Trophoblast cell (in vitro differentiated cells and primary cell): Measurements from ENCODE around the gene KLHDC7A.
"Not testable (repeated sequence)": the region's sequence is repeated elsewhere in the genome, so short reads cannot be mapped to it uniquely, and the experiment has no call there.

Experiments
- DNase-seq, 2 donors: peaks; one replicate each; pipeline ENCODE4 v3.0.0-alpha.2; 2016
- H2AFZ ChIP-seq: 2 replicates; pipeline ENCODE4 v1.6.1; 2013; ENCODE audit warnings: low read length, moderate library complexity, mild to moderate bottlenecking; ENCODE audit not compliant: insufficient read depth, poor library complexity
- H2AK5ac ChIP-seq: 2 replicates; pipeline ENCODE4 v1.6.1; 2013; ENCODE audit warnings: mild to moderate bottlenecking, low read length
- H2BK120ac ChIP-seq: 2 replicates; pipeline ENCODE4 v1.6.1; 2013; ENCODE audit warnings: low read length, mild to moderate bottlenecking, moderate library complexity; ENCODE audit not compliant: insufficient read depth, poor library complexity
- H2BK12ac ChIP-seq: 2 replicates; pipeline ENCODE4 v1.6.1; 2013; ENCODE audit warnings: mild to moderate bottlenecking, low read length, moderate library complexity
- H2BK5ac ChIP-seq: 2 replicates; pipeline ENCODE4 v1.6.1; 2013; ENCODE audit warnings: low read length, low read depth, moderate library complexity, mild to moderate bottlenecking; ENCODE audit not compliant: poor library complexity
- H3K14ac ChIP-seq: 2 replicates; pipeline ENCODE4 v1.6.1; 2013; ENCODE audit warnings: mild to moderate bottlenecking, low read length
- H3K18ac ChIP-seq: 2 replicates; pipeline ENCODE4 v1.6.1; 2013; ENCODE audit warnings: mild to moderate bottlenecking, low read length
- H3K23ac ChIP-seq: 2 replicates; pipeline ENCODE4 v1.6.1; 2013; ENCODE audit warnings: low read length
- H3K27ac ChIP-seq: 2 replicates; pipeline ENCODE4 v1.5.1; 2013; ENCODE audit warnings: low read depth, mild to moderate bottlenecking, inconsistent platforms, low read length, moderate library complexity
- H3K27me3 ChIP-seq: 2 replicates; pipeline ENCODE4 v1.6.1; 2013; ENCODE audit warnings: inconsistent platforms, mild to moderate bottlenecking, low read length, moderate library complexity; ENCODE audit not compliant: insufficient read depth
- H3K36me3 ChIP-seq, 2 experiments: 1 replicate in 1 of 2; 2 replicates in 1 of 2; pipeline ENCODE4 v1.6.1; 2013; ENCODE audit warnings: low read length in 2 of 2, mild to moderate bottlenecking in 2 of 2, moderate library complexity in 1 of 2; ENCODE audit not compliant: insufficient read depth in 2 of 2, control insufficient read depth in 1 of 2
- H3K4ac ChIP-seq: 2 replicates; pipeline ENCODE4 v1.6.1; 2013; ENCODE audit warnings: low read depth, mild to moderate bottlenecking, low read length, moderate library complexity
- H3K4me1 ChIP-seq, 2 experiments: 1 replicate in 1 of 2; 2 replicates in 1 of 2; pipeline ENCODE4 v1.6.1; 2013; ENCODE audit warnings: low read length in 2 of 2, mild to moderate bottlenecking in 2 of 2, moderate library complexity in 1 of 2; ENCODE audit not compliant: insufficient read depth in 2 of 2, control insufficient read depth in 1 of 2
- H3K4me2 ChIP-seq: 2 replicates; pipeline ENCODE4 v1.6.1; 2013; ENCODE audit warnings: inconsistent platforms, mild to moderate bottlenecking, low read length, moderate library complexity
- H3K4me3 ChIP-seq: 2 replicates; pipeline ENCODE4 v1.5.1; 2013; ENCODE audit warnings: mild to moderate bottlenecking, low read depth, low read length, inconsistent platforms
- H3K79me1 ChIP-seq: one replicate; pipeline ENCODE4 v1.6.1; 2013; ENCODE audit warnings: low read length
- H3K79me2 ChIP-seq: 2 replicates; pipeline ENCODE4 v1.6.1; 2013; ENCODE audit warnings: low read length, mild to moderate bottlenecking; ENCODE audit not compliant: control insufficient read depth, insufficient read depth, poor library complexity
- H3K9ac ChIP-seq: 2 replicates; pipeline ENCODE4 v1.6.1; 2013; ENCODE audit warnings: mild to moderate bottlenecking, low read length
- H3K9me3 ChIP-seq: 2 replicates; pipeline ENCODE4 v1.6.1; 2013; ENCODE audit warnings: low read depth, mild to moderate bottlenecking, control low read depth, inconsistent platforms, low read length; ENCODE audit not compliant: insufficient read depth
- H4K12ac ChIP-seq: 2 replicates; pipeline ENCODE4 v1.6.1; 2013; ENCODE audit warnings: low read depth, mild to moderate bottlenecking, low read length, moderate library complexity
- H4K8ac ChIP-seq: 2 replicates; pipeline ENCODE4 v1.6.1; 2013; ENCODE audit warnings: low read depth, mild to moderate bottlenecking, low read length, moderate library complexity
- H4K91ac ChIP-seq: one replicate; pipeline ENCODE4 v1.6.1; 2013; ENCODE audit warnings: low read depth, mild to moderate bottlenecking, low read length, moderate library complexity
- WGBS: extraction: QIAGEN DNeasy Blood & Tissue Kit; methylation state at CpG from one replicate; pipeline ENCODE4 v1.1.7; 2013; ENCODE audit warnings: missing lambda C conversion rate; ENCODE audit not compliant: insufficient read length, insufficient coverage; ENCODE audit errors: extremely low coverage; 5-methylcytosine and 5-hydroxymethylcytosine counted together

Gene KLHDC7A

DNA sequence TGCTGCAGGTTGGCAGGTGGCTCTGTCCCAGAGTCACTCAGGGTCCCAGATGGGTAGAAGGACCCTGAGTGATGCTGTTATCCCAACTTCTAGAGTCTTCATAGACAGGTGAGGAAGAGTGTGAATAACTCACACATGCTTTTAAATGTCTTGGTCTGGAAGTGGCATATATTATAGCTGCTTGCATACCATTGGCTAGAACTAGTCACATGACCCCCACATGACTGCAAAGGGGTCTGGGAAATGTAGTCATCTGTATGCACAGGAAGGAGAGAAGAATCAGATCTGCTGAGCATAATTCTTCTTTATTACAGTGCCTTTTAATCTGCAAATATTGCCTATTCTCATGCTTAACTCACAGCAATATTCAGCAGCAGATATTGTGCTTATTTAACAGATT, 28.2 kb upstream of the KLHDC7A start:
- Histone ChIP-seq H2AFZ (no peak overlapping the region), H3K36me3 (no peaks in the 10 kb centered on the region), H3K14ac (no peak overlapping the region), H3K27ac (no peak overlapping the region), H4K8ac (no peak overlapping the region), H3K4me1 (peaks cover 3 to 5% of the 10 kb centered on the region in 2 experiments), H3K9me3 (peaks cover 1% of the 10 kb centered on the region), H4K91ac (no peak overlapping the region), H4K12ac (no peak overlapping the region), H3K9ac (no peak overlapping the region), H3K23ac (no peak overlapping the region), H3K79me1 (no peaks in the 10 kb centered on the region), H3K18ac (no peak overlapping the region), H3K79me2 (no peaks in the 10 kb centered on the region), H3K4me2 (no peak overlapping the region), H2AK5ac (no peak overlapping the region), H2BK120ac (no peak overlapping the region), H3K4ac (no peak overlapping the region), H2BK5ac (no peak overlapping the region), H2BK12ac (no peak overlapping the region), H3K4me3 (no peak overlapping the region), H3K27me3 (no peaks in the 10 kb centered on the region)
- DNase-seq, result peak in 1 of 2 donors; percentile 24

- no peak overlapping the region for H3K23ac ChIP-seq
- no CpG with 5 or more reads among the region's 15 CpGs for WGBS
- no peaks in the 10 kb centered on the region for H3K4me1 ChIP-seq
- H3K9me3 ChIP-seq, result no peaks in the 10 kb centered on the region
- H2AFZ ChIP-seq, result no peak overlapping the region
- H3K79me1 ChIP-seq, result no peaks in the 10 kb centered on the region
- no peak overlapping the region for H3K14ac ChIP-seq
- no peak overlapping the region for H2BK12ac ChIP-seq
- H2BK120ac ChIP-seq, result no peak overlapping the region
- no peak overlapping the region for H4K91ac ChIP-seq
- no peaks in the 10 kb centered on the region for H3K79me2 ChIP-seq
- no peak overlapping the region for H3K4me2 ChIP-seq
- no peak overlapping the region for H3K18ac ChIP-seq
- H3K4ac ChIP-seq, result no peak overlapping the region
- H4K12ac ChIP-seq, result no peak overlapping the region
- no peak overlapping the region for H3K4me3 ChIP-seq
- H3K27me3 ChIP-seq, result no peaks in the 10 kb centered on the region
- H3K36me3 ChIP-seq, result no peaks in the 10 kb centered on the region
- H4K8ac ChIP-seq, result no peak overlapping the region
- H2BK5ac ChIP-seq, result no peak overlapping the region
- no peak overlapping the region for H2AK5ac ChIP-seq
- no peak overlapping the region for H3K9ac ChIP-seq
- DNase-seq, result no peak
- H3K27ac ChIP-seq, result no peak overlapping the region
Measured at GRCh38 chr1:18458133-18459092, 22.3 kb upstream of the KLHDC7A start.

DNA sequence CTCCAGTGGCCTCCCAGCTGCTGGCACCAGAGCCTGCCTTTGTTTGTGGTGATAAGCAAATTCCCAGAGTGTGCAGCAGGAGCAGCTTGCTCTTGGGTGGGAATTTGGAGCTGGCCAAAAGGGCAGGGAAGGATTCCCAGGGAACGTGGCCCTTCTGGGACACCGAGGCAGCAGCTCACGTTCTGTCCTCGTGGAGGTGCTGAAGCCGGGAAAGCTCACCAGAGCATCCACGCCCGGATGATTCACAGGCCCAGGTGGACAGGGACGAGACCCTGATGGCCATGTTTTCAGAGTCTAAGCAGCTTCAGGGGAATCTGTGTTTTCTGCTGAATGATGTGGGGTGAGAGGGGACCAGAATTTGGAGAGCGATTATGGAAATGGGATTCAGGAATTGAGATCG, 19.1 kb upstream of the KLHDC7A start:
- Histone ChIP-seq H3K4me1 (peaks cover 2 to 7% of the 10 kb centered on the region in 2 experiments), H3K27me3 (no peaks in the 10 kb centered on the region), H3K4me2 (no peak overlapping the region), H3K9ac (no peak overlapping the region), H3K79me2 (no peaks in the 10 kb centered on the region), H3K23ac (no peak overlapping the region), H2BK120ac (no peak overlapping the region), H3K9me3 (no peaks in the 10 kb centered on the region), H3K4me3 (no peak overlapping the region), H2AFZ (no peak overlapping the region), H3K4ac (no peak overlapping the region), H3K79me1 (no peaks in the 10 kb centered on the region), H3K27ac (no peak overlapping the region), H3K18ac (no peak overlapping the region), H2BK5ac (no peak overlapping the region), H3K36me3 (no peaks in the 10 kb centered on the region), H4K91ac (no peak overlapping the region), H4K12ac (no peak overlapping the region), H2BK12ac (no peak overlapping the region), H4K8ac (no peak overlapping the region), H3K14ac (no peak overlapping the region), H2AK5ac (no peak overlapping the region)
- DNase-seq, result no peak
- WGBS, result no CpG with 5 or more reads among the region's 10 CpGs

GRCh38 chr1:18462517-18462916, 18.2 kb upstream of the KLHDC7A start:
- not testable (repeated sequence) for H3K23ac ChIP-seq, H3K9ac ChIP-seq, H2BK120ac ChIP-seq, H3K9me3 ChIP-seq, H3K27me3 ChIP-seq, H3K79me1 ChIP-seq, DNase-seq, H2AFZ ChIP-seq, H3K4ac ChIP-seq, H2BK12ac ChIP-seq, H2BK5ac ChIP-seq, H3K4me3 ChIP-seq, H3K4me2 ChIP-seq, H3K27ac ChIP-seq, H4K12ac ChIP-seq, H3K14ac ChIP-seq, H4K91ac ChIP-seq, H3K36me3 ChIP-seq, H3K4me1 ChIP-seq, H2AK5ac ChIP-seq, H4K8ac ChIP-seq, H3K79me2 ChIP-seq, H3K18ac ChIP-seq
- WGBS, result no CpG with 5 or more reads among the region's 5 CpGs
